Memory B cell (primary cell): ENCODE results near the gene RNU6-7.

Experiments used
- ATAC-seq: fragments of 150-1000 bp; cut with Tn5 transposase; 2 replicates; pipeline ENCODE4 v1.10.0; 2021; ENCODE audit warnings: low read depth, mild to moderate bottlenecking, moderate library complexity
- DNase-seq, 2 donors: peaks; one replicate each; pipeline ENCODE4 v3.0.0; 2022; ENCODE audit warnings: low spot score in 2 of 2
- H3K27ac Mint-ChIP-seq: one replicate; pipeline ENCODE4 v1.8.0; 2022; ENCODE audit warnings: mild to moderate bottlenecking, moderate library complexity, mixed read lengths
- H3K27me3 Mint-ChIP-seq: one replicate; pipeline ENCODE4 v1.8.0; 2022; ENCODE audit warnings: mixed read lengths
- H3K36me3 Mint-ChIP-seq: one replicate; pipeline ENCODE4 v1.8.0; 2022; ENCODE audit warnings: mild to moderate bottlenecking, mixed read lengths
- H3K4me1 Mint-ChIP-seq: one replicate; pipeline ENCODE4 v1.8.0; 2022; ENCODE audit warnings: mixed read lengths
- H3K4me3 Mint-ChIP-seq: one replicate; pipeline ENCODE4 v1.8.0; 2022; ENCODE audit warnings: mild to moderate bottlenecking, moderate library complexity, mixed read lengths
- H3K9me3 Mint-ChIP-seq: one replicate; pipeline ENCODE4 v1.8.0; 2022; ENCODE audit warnings: mixed read lengths

Gene RNU6-7

DNA sequence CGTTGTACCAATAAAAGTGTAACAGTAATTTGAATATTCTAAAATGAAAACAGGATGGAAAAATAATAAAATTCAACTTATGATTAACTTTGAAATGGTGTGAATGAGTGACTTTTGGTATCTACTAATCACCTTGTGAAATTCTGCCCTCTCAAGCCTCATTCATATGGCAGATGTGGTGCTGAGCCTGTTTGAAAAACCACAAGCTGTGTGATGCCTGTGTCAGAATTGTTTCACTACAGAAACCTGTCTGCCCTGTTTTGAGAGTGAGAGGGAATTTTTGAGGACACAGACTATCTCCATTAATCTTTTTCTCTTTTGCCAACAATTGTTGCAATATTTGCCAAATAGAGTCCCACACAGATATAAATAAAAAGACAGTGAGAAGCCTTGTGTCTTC is 3.9 kb upstream of the RNU6-7 start:
- DNase-seq (no peak), ATAC-seq (no peak)
- Mint-ChIP-seq H3K4me3 (no peak overlapping the region), H3K27me3 (no peaks in the 10 kb centered on the region), H3K27ac (no peak overlapping the region), H3K9me3 (no peaks in the 10 kb centered on the region), H3K36me3 (no peaks in the 10 kb centered on the region), H3K4me1 (peaks cover 19% of the 10 kb centered on the region)

DNA sequence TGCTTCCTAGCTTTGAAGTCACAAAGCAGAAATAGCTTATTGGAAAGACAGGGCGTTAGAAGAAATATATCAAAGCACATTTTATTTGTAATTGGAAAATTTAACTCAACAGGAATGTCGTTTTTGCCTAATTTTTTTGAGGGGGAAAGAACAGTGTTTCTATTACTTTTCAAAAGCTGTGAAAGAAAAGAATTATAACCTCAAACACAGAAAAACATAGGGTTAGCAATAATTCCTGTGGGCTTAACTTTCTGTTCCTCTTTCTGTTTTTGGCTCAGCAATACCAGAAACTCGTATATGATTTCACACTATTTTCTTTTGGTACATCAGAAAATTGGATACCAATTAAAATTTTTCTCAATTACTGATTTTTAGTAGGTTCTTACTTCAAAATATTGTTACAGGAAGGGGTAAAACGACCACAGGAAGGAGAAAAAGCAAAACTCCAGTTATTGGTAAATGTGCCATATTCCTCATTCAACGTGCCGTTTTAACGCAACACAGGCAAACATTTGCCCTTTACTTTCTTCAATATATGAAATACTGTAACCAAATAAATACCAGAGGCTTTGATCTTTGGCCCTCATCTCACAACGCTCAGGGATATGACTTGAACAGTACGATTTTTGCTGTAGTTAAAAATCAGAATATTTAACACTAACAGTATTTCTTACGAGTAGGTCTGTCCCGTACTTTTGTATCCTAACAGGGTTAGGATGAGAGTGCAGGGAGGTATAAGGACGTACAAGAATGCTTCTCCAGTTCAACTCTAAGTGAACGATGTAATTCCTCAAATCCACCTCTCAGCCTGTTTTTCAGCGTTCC is 1.3 kb upstream of the RNU6-7 start:
- H3K9me3 Mint-ChIP-seq: no peaks in the 10 kb centered on the region
- peak overlapping the region; percentile 96 for H3K4me3 Mint-ChIP-seq
- H3K27me3 Mint-ChIP-seq: no peaks in the 10 kb centered on the region
- H3K4me1 Mint-ChIP-seq: peaks cover 26% of the 10 kb centered on the region
- no peaks in the 10 kb centered on the region for H3K36me3 Mint-ChIP-seq
- peak in 1 of 2 donors; percentile 11 for DNase-seq
- H3K27ac Mint-ChIP-seq: peak overlapping the region; percentile 99
- peak; percentile 14 for ATAC-seq

DNA sequence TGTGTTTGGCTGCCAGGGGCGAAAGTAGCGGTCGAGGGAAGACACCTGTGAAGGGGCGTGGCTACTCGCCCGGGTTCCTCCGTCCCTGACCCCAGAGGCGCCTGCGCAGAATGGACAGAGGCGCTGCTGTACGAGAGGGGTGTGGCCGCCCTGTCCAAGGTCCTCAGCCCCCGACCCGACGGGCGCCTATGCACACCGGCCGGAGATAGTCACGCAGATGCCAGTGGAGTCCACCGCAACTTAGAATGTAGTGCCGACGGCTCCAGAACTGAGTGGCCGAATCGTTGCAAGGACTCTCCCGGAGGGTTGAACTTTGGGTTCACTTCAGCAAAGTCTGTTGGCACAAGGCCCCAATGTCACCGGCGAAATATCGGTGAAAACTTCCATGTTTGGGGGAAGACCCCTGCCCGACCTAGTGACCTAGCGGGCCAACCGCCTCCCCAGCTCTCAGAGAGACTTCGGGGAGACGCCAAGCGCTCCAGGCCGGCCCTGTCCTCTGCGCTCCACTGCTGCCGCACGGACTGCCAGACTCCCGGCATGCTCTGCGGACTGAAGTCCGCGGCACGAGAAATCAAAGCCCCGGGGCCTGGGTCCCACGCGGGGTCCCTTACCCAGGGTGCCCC is 541 bp upstream of the RNU6-7 start:
- Mint-ChIP-seq H3K27ac (peak overlapping the region; percentile 99), H3K27me3 (no peaks in the 10 kb centered on the region), H3K9me3 (no peaks in the 10 kb centered on the region), H3K4me1 (peaks cover 26% of the 10 kb centered on the region), H3K4me3 (peak overlapping the region; percentile 96), H3K36me3 (no peaks in the 10 kb centered on the region)
- peak; percentile 77 to 82 for DNase-seq
- peak; percentile 62 for ATAC-seq

DNA sequence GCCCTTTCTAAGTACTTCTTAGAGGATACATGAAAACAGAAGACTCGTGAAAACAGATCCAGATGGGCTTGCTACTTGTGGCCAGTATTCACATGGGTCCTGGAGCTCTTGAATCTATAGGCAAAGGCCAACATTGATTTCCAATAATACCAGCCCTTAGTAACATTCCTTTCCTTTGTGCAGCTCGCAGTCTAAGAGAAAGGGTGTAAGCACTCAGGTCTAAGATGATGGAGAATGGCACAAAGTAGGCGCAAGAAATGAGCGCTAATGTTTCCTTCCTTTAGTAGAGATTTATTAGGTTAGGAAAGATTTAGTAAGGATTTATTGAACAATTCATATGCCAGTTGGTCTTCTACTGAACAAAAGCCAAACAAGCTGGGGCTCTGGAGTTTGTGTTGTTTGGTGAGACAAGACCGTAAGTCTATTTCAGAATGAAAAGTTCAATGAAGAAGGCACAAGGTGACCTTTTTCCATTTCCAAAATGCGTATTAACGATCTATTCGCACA is 699 bp downstream of the RNU6-7 start:
- peak overlapping the region; percentile 99 for H3K27ac Mint-ChIP-seq
- H3K36me3 Mint-ChIP-seq: no peaks in the 10 kb centered on the region
- no peaks in the 10 kb centered on the region for H3K9me3 Mint-ChIP-seq
- H3K4me1 Mint-ChIP-seq: peaks cover 32% of the 10 kb centered on the region
- no peak for ATAC-seq
- DNase-seq: no peak
- peak overlapping the region; percentile 96 for H3K4me3 Mint-ChIP-seq
- no peaks in the 10 kb centered on the region for H3K27me3 Mint-ChIP-seq

DNA sequence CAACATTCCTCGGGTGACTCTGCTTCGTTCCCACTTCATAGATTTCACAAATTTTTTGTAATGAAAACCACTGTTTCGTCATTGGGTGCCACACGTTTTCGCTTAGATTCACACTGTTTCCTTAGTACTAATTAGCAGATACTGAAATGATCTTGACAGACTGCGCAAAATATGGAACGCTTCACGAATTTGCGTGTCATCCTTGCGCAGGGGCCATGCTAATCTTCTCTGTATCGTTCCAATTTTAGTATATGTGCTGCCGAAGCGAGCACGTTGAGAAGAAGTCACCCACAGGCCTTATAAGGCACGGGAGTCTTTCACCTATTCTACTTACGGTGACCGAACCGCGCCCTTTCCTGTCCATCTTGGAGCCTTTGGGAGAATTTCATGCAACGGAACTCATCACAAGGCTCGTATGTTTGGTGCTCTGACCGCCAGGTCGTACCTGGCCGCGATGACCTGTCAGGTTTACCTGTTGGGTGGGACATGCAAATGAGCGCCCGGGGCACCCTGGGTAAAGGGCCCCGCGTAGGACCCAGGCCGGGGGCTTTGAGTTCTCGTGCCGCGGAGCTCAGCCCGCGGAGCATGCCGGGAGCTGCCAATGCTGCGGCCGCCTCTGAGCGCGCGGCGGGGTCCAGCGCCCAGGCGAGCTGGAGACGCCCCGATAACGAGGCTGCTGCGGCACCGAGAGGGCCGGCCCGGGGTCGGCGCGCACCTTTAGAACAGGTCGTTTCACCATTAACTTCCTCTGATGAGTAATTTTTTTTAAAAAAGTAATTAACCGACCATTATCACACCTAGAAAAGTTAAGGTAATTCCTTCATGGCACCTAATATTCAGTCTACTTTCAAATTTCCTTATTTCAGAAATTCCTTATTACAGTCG is 1.4 kb downstream of the RNU6-7 start, which contains the start of gene RNU6-8:
Gene RNU6-8 (minus strand): TSS at position 272 of the 885 bp plus-strand sequence.
- peak within 1 kb of the TSS; percentile 99 for H3K27ac Mint-ChIP-seq
- H3K4me1 Mint-ChIP-seq: peaks cover 32% of the 10 kb centered on the region
- no peaks in the 10 kb centered on the region for H3K36me3 Mint-ChIP-seq
- peak within 1 kb of the TSS; percentile 96 for H3K4me3 Mint-ChIP-seq
- peak; percentile 90 to 92 for DNase-seq
- no peaks in the 10 kb centered on the region for H3K27me3 Mint-ChIP-seq
- peak; percentile 74 for ATAC-seq
- no peaks in the 10 kb centered on the region for H3K9me3 Mint-ChIP-seq

DNA sequence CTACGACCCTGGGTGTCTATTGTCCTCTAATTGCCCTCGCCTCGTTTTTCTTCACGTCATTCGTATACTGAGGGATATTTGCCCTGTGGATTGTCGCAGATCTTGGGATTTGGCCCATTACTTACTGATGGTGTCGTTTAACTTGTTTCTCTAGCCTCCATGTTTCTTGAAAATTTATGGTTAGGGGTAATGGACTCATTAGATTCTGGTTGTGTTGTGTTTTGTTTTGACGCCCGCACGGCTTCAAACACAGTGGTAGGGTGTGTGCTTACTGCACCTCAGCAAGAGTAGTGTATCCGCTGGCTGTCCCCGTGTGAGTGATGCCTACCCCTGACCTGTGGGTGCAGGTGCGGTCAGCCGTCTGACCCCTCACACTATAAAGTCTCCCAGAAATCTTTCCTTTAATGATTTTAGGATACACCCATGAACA is 2.1 kb downstream of the RNU6-7 start:
- Mint-ChIP-seq H3K27me3 (no peaks in the 10 kb centered on the region), H3K36me3 (no peaks in the 10 kb centered on the region), H3K9me3 (no peaks in the 10 kb centered on the region), H3K4me1 (peaks cover 32% of the 10 kb centered on the region), H3K4me3 (peak overlapping the region; percentile 96), H3K27ac (peak overlapping the region; percentile 99)
- ATAC-seq (no peak), DNase-seq (peak in 1 of 2 donors; percentile 15)

DNA sequence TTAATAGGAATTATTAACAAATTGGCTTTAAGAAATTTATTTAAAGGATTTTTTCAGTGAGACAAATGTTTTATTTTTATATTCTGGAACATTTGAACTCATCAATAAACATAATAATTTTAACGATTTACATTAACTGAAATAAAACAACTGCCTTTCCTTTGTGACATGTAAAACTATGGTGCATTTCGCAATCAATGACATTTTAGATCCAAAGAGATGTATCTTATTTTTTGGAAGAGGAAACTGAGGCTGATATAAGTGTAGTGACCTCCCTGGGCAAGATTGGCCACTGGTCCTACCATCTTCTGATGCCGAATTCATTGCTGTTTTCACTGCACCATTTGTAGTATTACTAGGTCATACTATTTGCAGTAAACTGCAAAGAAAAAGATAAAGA is 3.7 kb downstream of the RNU6-7 start:
- H3K4me1 Mint-ChIP-seq: peaks cover 30% of the 10 kb centered on the region
- no peaks in the 10 kb centered on the region for H3K36me3 Mint-ChIP-seq
- no peaks in the 10 kb centered on the region for H3K9me3 Mint-ChIP-seq
- no peak overlapping the region for H3K4me3 Mint-ChIP-seq
- H3K27ac Mint-ChIP-seq: no peak overlapping the region
- no peaks in the 10 kb centered on the region for H3K27me3 Mint-ChIP-seq
- no peak for ATAC-seq
- DNase-seq: no peak

DNA sequence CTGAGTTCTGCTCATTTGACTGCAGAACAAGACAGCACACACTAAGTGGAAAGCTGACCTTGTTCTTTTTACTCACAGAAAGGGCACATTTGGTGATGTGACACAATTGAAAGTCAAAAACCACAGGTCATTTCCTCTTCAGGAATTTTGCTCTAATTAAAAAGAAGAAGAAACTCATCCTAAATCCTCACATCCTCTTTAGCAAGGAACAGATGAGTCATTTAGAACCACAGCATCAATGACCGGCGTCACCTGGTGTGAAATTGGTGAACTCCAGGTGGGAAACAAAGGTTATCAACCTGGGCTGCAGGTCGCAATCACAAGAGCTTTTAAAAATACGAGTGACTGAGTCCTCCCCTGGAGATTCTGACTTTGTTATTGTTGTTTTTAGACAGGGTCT is 4.1 kb downstream of the RNU6-7 start:
- Mint-ChIP-seq H3K36me3 (no peaks in the 10 kb centered on the region), H3K4me3 (no peak overlapping the region), H3K27ac (peak overlapping the region; percentile 4), H3K4me1 (peaks cover 28% of the 10 kb centered on the region), H3K9me3 (no peaks in the 10 kb centered on the region), H3K27me3 (no peaks in the 10 kb centered on the region)
- no peak for ATAC-seq
- peak in 1 of 2 donors; percentile 14 for DNase-seq

DNA sequence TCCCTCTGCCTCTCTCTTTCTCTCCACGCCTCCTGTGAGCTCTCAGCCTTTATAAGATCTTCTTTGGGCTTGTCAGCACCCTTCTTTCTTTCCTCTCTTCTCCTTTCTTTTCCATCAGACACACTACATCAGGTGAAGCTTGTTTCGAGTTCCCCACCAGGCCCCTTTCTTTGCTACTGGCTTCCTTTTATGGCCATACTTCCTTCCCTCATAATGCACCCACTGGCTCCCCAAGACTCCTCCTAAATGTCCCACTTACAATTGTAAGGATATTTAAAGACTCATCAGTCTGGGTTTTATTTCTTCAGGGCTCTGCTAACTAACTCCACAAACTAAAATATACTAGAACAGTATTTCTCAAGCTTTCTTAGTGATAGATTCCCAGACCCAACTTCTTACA is 4.7 kb downstream of the RNU6-7 start:
- peak overlapping the region; percentile 4 for H3K27ac Mint-ChIP-seq
- no peaks in the 10 kb centered on the region for H3K27me3 Mint-ChIP-seq
- peak overlapping the region; percentile 4 for H3K4me3 Mint-ChIP-seq
- peaks cover 26% of the 10 kb centered on the region for H3K4me1 Mint-ChIP-seq
- DNase-seq (no peak), ATAC-seq (no peak)
- H3K36me3 Mint-ChIP-seq: no peaks in the 10 kb centered on the region
- H3K9me3 Mint-ChIP-seq: no peaks in the 10 kb centered on the region

DNA sequence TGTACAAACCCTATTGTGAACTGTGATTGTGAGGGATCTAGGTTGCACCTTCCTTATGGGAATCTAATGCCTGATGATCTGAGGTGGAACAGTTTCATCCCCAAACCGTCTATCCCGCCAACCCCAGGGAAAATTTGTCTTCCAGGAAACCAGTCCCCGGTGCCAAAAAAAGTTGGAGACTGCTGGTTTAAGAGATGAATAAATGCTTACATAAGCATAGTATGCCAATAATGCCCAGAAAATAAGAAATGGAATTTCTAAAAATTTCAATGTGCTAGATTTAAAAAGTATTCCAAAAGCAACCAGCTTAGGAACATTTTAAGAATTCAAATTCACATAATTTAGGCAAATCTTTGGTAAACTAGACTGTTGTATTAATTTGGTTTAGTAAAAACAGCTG is 6.6 kb downstream of the RNU6-7 start:
- DNase-seq: no peak
- H3K27me3 Mint-ChIP-seq: no peaks in the 10 kb centered on the region
- H3K36me3 Mint-ChIP-seq: no peaks in the 10 kb centered on the region
- no peak for ATAC-seq
- H3K4me1 Mint-ChIP-seq: peaks cover 14% of the 10 kb centered on the region
- H3K4me3 Mint-ChIP-seq: no peak overlapping the region
- no peak overlapping the region for H3K27ac Mint-ChIP-seq
- no peaks in the 10 kb centered on the region for H3K9me3 Mint-ChIP-seq

DNA sequence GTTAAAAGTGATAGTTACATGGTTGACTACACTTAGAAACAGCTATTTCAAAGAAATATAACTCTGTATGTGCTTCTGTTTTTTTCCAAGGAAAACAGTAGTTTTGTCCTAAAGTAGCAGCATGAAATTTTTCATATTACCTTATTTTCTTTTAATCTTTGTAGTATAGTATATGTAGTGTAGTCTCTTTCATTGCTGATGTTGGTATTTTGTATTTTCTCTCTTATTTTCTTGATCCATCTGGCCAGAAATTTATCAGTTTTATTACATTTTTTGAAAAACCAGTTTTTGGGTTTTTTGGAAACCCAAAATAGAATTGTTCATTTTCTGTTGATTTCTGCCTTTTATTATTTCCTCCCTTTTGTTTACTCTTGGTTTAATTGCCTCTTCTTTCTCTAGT is 7.6 kb downstream of the RNU6-7 start:
- Mint-ChIP-seq H3K27ac (no peak overlapping the region), H3K4me3 (no peak overlapping the region)

DNA sequence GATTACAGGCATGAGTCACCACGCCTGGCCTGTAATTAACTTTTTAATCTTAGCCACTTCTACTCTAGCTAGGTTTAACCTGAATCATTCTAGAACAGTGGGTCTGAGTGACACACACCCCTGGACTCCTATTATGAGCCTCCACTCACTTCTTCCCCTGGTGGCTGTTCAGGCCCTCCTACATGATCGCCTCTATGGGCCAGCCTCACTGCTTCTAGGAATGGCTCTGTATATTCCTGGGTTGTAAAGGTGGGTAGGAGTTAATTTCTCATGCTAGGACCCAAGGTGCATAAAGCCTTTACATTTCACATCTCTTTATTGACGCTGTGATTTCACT is 9.2 kb downstream of the RNU6-7 start:
- DNase-seq: no peak
- Mint-ChIP-seq H3K36me3 (no peaks in the 10 kb centered on the region), H3K9me3 (no peaks in the 10 kb centered on the region), H3K4me3 (no peak overlapping the region), H3K27me3 (no peaks in the 10 kb centered on the region), H3K27ac (no peak overlapping the region), H3K4me1 (peaks cover 7% of the 10 kb centered on the region)
- ATAC-seq: no peak

More for the DNA sequence above, 7.6 kb downstream of the RNU6-7 start:
- ATAC-seq (no peak), DNase-seq (no peak)
- Mint-ChIP-seq H3K9me3 (no peaks in the 10 kb centered on the region), H3K36me3 (no peaks in the 10 kb centered on the region), H3K4me1 (peaks cover 7% of the 10 kb centered on the region), H3K27me3 (no peaks in the 10 kb centered on the region)

DNA sequence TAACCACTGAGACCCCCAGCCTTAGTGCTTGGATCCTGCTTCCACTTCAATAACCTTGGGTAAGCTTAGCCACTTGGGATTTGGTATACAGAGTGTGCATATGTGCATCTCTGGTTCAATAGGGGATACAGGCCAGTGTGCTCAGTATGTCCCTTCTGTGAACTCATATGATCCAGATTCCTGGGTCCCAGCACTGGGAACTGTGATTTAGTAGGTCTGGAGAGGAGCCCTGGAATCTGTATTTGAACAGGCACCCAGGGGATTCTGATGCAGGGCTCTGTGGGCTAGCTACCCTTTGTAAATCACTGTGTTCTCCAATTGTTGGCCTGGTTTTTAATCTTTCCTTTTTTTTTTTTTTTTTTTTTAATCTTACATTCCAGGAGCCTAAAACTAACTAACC is 11.0 kb downstream of the RNU6-7 start:
- Mint-ChIP-seq H3K27me3 (no peaks in the 10 kb centered on the region), H3K4me3 (no peak overlapping the region), H3K9me3 (no peaks in the 10 kb centered on the region), H3K27ac (no peak overlapping the region), H3K36me3 (no peaks in the 10 kb centered on the region), H3K4me1 (no peaks in the 10 kb centered on the region)
- no peak for ATAC-seq
- no peak for DNase-seq

DNA sequence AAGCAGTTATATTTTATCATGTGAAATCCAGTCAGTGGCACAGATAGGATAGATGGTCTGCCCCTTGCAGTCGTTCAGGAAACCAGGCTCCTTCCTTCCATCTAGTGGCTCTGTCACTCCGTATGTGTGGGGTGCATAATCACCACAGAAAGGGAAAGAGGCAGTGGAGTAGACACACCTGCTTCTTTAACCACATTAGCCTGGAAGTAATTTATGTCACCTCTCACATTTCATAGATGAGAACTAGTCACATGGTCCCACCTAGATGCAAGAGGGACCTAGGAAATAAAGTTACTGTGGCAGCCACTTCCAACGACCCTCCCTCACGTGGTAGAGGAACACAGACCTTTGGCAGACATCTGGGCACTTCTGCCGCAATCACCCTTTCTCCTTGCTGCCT is 15.5 kb downstream of the RNU6-7 start:
- no peak for DNase-seq
- Mint-ChIP-seq H3K9me3 (no peaks in the 10 kb centered on the region), H3K4me1 (no peaks in the 10 kb centered on the region), H3K27me3 (peaks cover 5% of the 10 kb centered on the region), H3K4me3 (no peak overlapping the region), H3K36me3 (no peaks in the 10 kb centered on the region), H3K27ac (no peak overlapping the region)
- no peak for ATAC-seq
